GM21390 (cell line): ENCODE measurements around the gene B3GALNT2.
"Not testable (repeated sequence)": the region's sequence is repeated elsewhere in the genome, so short reads cannot be mapped to it uniquely, and the experiment has no call there.

Experiments
- ATAC-seq: cut with Tn5 transposase; IDR thresholded peaks from one replicate; pipeline ENCODE4 v1.9.1; 2021; ENCODE audit not compliant: unreplicated experiment

Gene B3GALNT2

GRCh38 chr1:235504122-235504493 lies at the start of gene B3GALNT2:
B3GALNT2 (minus strand) TSS chr1:235504452; CDS start chr1:235504252, 200 bp downstream.
- ATAC-seq = peak; percentile 38

GRCh38 chr1:235553112-235553551 lies 48.9 kb upstream of the B3GALNT2 start:
- no peak for ATAC-seq

- no peak for ATAC-seq
Measured at GRCh38 chr1:235552146-235552716, 48.0 kb upstream of the B3GALNT2 start.

- no peak for ATAC-seq
Measured at GRCh38 chr1:235549351-235550139, 45.3 kb upstream of the B3GALNT2 start.

- not testable (repeated sequence) for ATAC-seq
Measured at GRCh38 chr1:235546369-235547155, 42.3 kb upstream of the B3GALNT2 start.

GRCh38 chr1:235545292-235545930 lies 41.2 kb upstream of the B3GALNT2 start:
- ATAC-seq = no peak

- ATAC-seq = not testable (repeated sequence)
Measured at GRCh38 chr1:235542845-235543244, 38.6 kb upstream of the B3GALNT2 start.

GRCh38 chr1:235533476-235534168 lies 29.4 kb upstream of the B3GALNT2 start:
- no peak for ATAC-seq

GRCh38 chr1:235532360-235532759 lies 28.1 kb upstream of the B3GALNT2 start:
- ATAC-seq = no peak

GRCh38 chr1:235527196-235527814 lies 23.1 kb upstream of the B3GALNT2 start:
- no peak for ATAC-seq

- ATAC-seq = no peak
Measured at GRCh38 chr1:235525314-235525713, 21.1 kb upstream of the B3GALNT2 start.

GRCh38 chr1:235516862-235517446 lies 12.7 kb upstream of the B3GALNT2 start:
- ATAC-seq = no peak

- no peak for ATAC-seq
Measured at GRCh38 chr1:235515844-235516512, 11.7 kb upstream of the B3GALNT2 start.

GRCh38 chr1:235513495-235514366 lies 9.5 kb upstream of the B3GALNT2 start:
- ATAC-seq = no peak

- ATAC-seq = no peak
Measured at GRCh38 chr1:235511470-235512240, 7.4 kb upstream of the B3GALNT2 start.

- no peak for ATAC-seq
Measured at GRCh38 chr1:235510823-235511222, 6.6 kb upstream of the B3GALNT2 start.

GRCh38 chr1:235507623-235508022 lies 3.4 kb upstream of the B3GALNT2 start:
- ATAC-seq = no peak
